HCT116 (cell line): ENCODE data around the gene CADPS.

Experiments
- CEBPB ChIP-seq: IDR thresholded peaks from 2 replicates; pipeline ENCODE4 v1.6.1; 2012; ENCODE audit warnings: low read depth
- CTCF ChIP-seq, 3 experiments: fragments of 200-600 bp in 1 of 3; sonication (generic) in 1 of 3; IDR thresholded peaks in 2 of 3; conservative IDR thresholded peaks in 1 of 3; 2 replicates each; pipeline ENCODE4 v1.5.1; 2012 to 2017; ENCODE audit warnings: low read depth in 2 of 3, low read length in 2 of 3, antibody characterized with exemption in 1 of 3, borderline replicate concordance in 1 of 3, control low read depth in 1 of 3, mild to moderate bottlenecking in 1 of 3, mixed read lengths in 1 of 3, mixed run types in 1 of 3, moderate library complexity in 1 of 3; ENCODE audit not compliant: insufficient read depth in 1 of 3
- EGR1 ChIP-seq: IDR thresholded peaks from 2 replicates; pipeline ENCODE4 v1.6.1; 2012; ENCODE audit warnings: low read depth
- JUND ChIP-seq: IDR thresholded peaks from 2 replicates; pipeline ENCODE4 v1.6.1; 2012
- MAX ChIP-seq: IDR thresholded peaks from 2 replicates; pipeline ENCODE4 v1.6.1; 2012
- POLR2A ChIP-seq: IDR thresholded peaks from 2 replicates; pipeline ENCODE4 v1.7.0; 2011; ENCODE audit warnings: borderline replicate concordance; ENCODE audit not compliant: insufficient read depth, insufficient read length; ENCODE audit errors: extremely low read depth
- POLR2AphosphoS5 ChIP-seq: IDR thresholded peaks from 2 replicates; pipeline ENCODE4 v1.6.1; 2011; ENCODE audit warnings: mild to moderate bottlenecking, low read depth, low read length, moderate library complexity
- RAD21 ChIP-seq: IDR thresholded peaks from 2 replicates; pipeline ENCODE4 v1.6.1; 2012; ENCODE audit warnings: low read depth, mild to moderate bottlenecking
- SIN3A ChIP-seq: IDR thresholded peaks from 2 replicates; pipeline ENCODE4 v1.6.1; 2012; ENCODE audit warnings: low read depth
- SRF ChIP-seq: IDR thresholded peaks from 2 replicates; pipeline ENCODE4 v1.6.1; 2012; ENCODE audit warnings: low read depth
- ZNF274 ChIP-seq: fragments of 200-500 bp; sonication (Bioruptor generic); IDR thresholded peaks from 2 replicates; pipeline ENCODE4 v1.6.1; 2014; ENCODE audit warnings: mild to moderate bottlenecking, low read depth, low read length, inconsistent platforms
- TF ChIP-seq, protein P1 (sequence below): IDR thresholded peaks from 2 replicates; pipeline ENCODE4 v1.6.1; 2012

DNA sequence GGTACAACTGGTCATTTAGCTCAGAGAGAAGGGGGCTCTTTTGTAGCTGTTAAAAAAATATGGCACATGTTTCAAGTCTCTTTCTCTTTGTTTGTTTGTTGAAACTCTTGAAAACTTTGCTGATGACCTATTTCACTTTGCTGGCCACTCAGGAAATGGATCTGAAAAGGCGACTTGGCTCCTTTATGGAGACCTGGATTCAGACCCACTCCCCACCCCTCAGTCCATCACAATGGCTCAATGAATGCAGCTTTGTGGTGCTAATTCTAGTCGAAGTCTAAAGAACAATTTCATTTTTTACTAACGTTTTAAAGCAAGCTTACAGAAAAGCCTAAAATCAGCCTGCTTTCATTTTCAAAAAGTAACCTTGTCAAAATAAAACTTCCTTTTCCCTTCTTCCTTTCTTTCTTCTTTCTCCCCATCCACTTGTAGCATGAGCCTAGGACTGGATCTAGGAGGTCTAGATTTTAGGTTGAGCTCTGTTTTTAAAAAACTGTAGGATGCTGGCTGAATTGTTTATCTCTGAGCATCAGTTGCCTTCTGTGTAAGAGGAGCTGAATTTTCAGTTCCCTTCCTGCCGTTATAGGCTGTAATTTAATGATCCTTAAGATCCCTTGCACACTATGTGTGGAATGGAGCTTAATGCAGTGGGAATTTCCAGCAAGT, 336.4 kb downstream of the CADPS start:
- no peak for TF ChIP-seq SRF
- no peak for TF ChIP-seq POLR2A
- no peak for TF ChIP-seq MAX
- no peak for TF ChIP-seq SIN3A
- TF ChIP-seq CTCF (IDR thresholded peaks at IDR 0.05 in 2 of 3, conservative IDR thresholded peaks at IDR 0.05 in 1 of 3; ENCODE audit: borderline replicate concordance in 1 of 3, insufficient read depth in 1 of 3, low read depth in 2 of 3, low read length in 2 of 3): no peak
- TF ChIP-seq POLR2AphosphoS5: no peak
- TF ChIP-seq, protein P1, sequence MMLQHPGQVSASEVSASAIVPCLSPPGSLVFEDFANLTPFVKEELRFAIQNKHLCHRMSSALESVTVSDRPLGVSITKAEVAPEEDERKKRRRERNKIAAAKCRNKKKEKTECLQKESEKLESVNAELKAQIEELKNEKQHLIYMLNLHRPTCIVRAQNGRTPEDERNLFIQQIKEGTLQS: no peak
- TF ChIP-seq JUND: no peak
- no peak for TF ChIP-seq EGR1
- no peak for TF ChIP-seq RAD21
- TF ChIP-seq CEBPB: no peak
- TF ChIP-seq ZNF274: no peak
